ENCODE data around the gene DNAJC27. TPM values are rescaled to one million over a fixed set of nuclear protein-coding genes. Genes with fewer than 3 reads are reported as not detected.

The DNAJC27 gene
- total and polyA plus RNA-seq, 4 experiments from 2014 or later, result 3.1 to 14.2 (median 8.5) TPM

- H3K36me3 ChIP-seq (ENCODE audit: insufficient read depth, low read length), result no peaks in the 10 kb centered on the region
- ChIA-PET CTCF (ENCODE audit: partially characterized antibody) (no interaction called here), POLR2A (ENCODE audit: partially characterized antibody) (no interaction called here)
- Mint-ChIP-seq H3K36me3 (no peaks in the 10 kb centered on the region), H3K4me1 (peaks cover 0 to 12% (median 3%) of the 10 kb centered on the region in 4 donors), H3K9me3 (no peaks in the 10 kb centered on the region), H3K27me3 (no peaks in the 10 kb centered on the region), H3K4me3 (peak overlapping the region in 1 of 8 donors; percentile 32), H3K27ac (peak overlapping the region in 1 of 7 donors; percentile 21)
- H3K27me3 ChIP-seq (ENCODE audit: insufficient read depth, low read length), result no peaks in the 10 kb centered on the region
- H3K9me3 ChIP-seq (ENCODE audit: control insufficient read depth in 1 of 2, low read length in 2 of 2), result no peaks in the 10 kb centered on the region
- DNase-seq, result no peak
- H3K4me3 ChIP-seq (ENCODE audit: low read length in 2 of 2), result no peak overlapping the region
- intact Hi-C loops (cut with micrococcal nuclease), result no loop called here
- H3K4me1 ChIP-seq (ENCODE audit: insufficient read depth, low read length), result peaks cover 18% of the 10 kb centered on the region
- H3K27ac ChIP-seq (ENCODE audit: low read depth, low read length), result no peak overlapping the region
Observed at GRCh38 chr2:24928036-24928435, 43.7 kb downstream of the DNAJC27 start.

- peak overlapping the region in 3 of 8 donors; percentile 67 to 77 (median 71) for H3K4me3 Mint-ChIP-seq
- no peaks in the 10 kb centered on the region for H3K27me3 ChIP-seq (ENCODE audit: insufficient read depth, low read length)
- H3K9me3 Mint-ChIP-seq, result no peaks in the 10 kb centered on the region
- no peaks in the 10 kb centered on the region for H3K36me3 ChIP-seq (ENCODE audit: insufficient read depth, low read length)
- H3K4me3 ChIP-seq (ENCODE audit: low read length in 2 of 2), result peak overlapping the region in 1 of 2 donors; percentile 13
- no peak overlapping the region for H3K27ac ChIP-seq (ENCODE audit: low read depth, low read length)
- no peaks in the 10 kb centered on the region for H3K9me3 ChIP-seq (ENCODE audit: control insufficient read depth in 1 of 2, low read length in 2 of 2)
- intact Hi-C loops (cut with micrococcal nuclease), result no loop called here
- H3K27ac Mint-ChIP-seq, result peak overlapping the region in 5 of 7 donors; percentile 34 to 90 (median 42)
- H3K4me1 ChIP-seq (ENCODE audit: insufficient read depth, low read length), result peaks cover 18% of the 10 kb centered on the region
- POLR2A ChIA-PET (ENCODE audit: partially characterized antibody), result interaction anchor here (0.7 to 1.3 kb wide), 4 partner anchors 11 to 115 kb away, joined by 3 to 5 read pairs (median 4); partner anchors contain the start of gene EFR3B
- peaks cover 0 to 12% (median 3%) of the 10 kb centered on the region in 4 donors for H3K4me1 Mint-ChIP-seq
- H3K36me3 Mint-ChIP-seq, result no peaks in the 10 kb centered on the region
- no peaks in the 10 kb centered on the region for H3K27me3 Mint-ChIP-seq
- DNase-seq, result peak; percentile 11 to 50 (median 22)
- CTCF ChIA-PET (ENCODE audit: partially characterized antibody), result no interaction called here
Observed at GRCh38 chr2:24926602-24927252, 45.0 kb downstream of the DNAJC27 start.

- no peak overlapping the region for H3K27ac ChIP-seq (ENCODE audit: low read depth, low read length)
- H3K4me3 Mint-ChIP-seq, result peak overlapping the region in 2 of 8 donors; percentile 67 to 71
- no peak for DNase-seq
- peaks cover under 1 to 13% (median 3%) of the 10 kb centered on the region in 4 donors for H3K4me1 Mint-ChIP-seq
- H3K27me3 ChIP-seq (ENCODE audit: insufficient read depth, low read length), result no peaks in the 10 kb centered on the region
- peak overlapping the region in 1 of 7 donors; percentile 90 for H3K27ac Mint-ChIP-seq
- no peaks in the 10 kb centered on the region for H3K9me3 ChIP-seq (ENCODE audit: control insufficient read depth in 1 of 2, low read length in 2 of 2)
- no peaks in the 10 kb centered on the region for H3K36me3 ChIP-seq (ENCODE audit: insufficient read depth, low read length)
- peak overlapping the region in 1 of 2 donors; percentile 13 for H3K4me3 ChIP-seq (ENCODE audit: low read length in 2 of 2)
- ChIA-PET CTCF (ENCODE audit: partially characterized antibody) (no interaction called here), POLR2A (ENCODE audit: partially characterized antibody) (interaction anchor here (0.7 to 1.3 kb wide), 3 partner anchors 11 to 115 kb away, joined by 3 to 5 read pairs (median 3); partner anchors contain the start of gene EFR3B)
- H3K9me3 Mint-ChIP-seq, result no peaks in the 10 kb centered on the region
- peaks cover 18% of the 10 kb centered on the region for H3K4me1 ChIP-seq (ENCODE audit: insufficient read depth, low read length)
- H3K36me3 Mint-ChIP-seq, result no peaks in the 10 kb centered on the region
- H3K27me3 Mint-ChIP-seq, result no peaks in the 10 kb centered on the region
- intact Hi-C loops (cut with micrococcal nuclease), result no loop called here
Observed at GRCh38 chr2:24926220-24926601, 45.5 kb downstream of the DNAJC27 start.

GRCh38 chr2:24925815-24926214 is 45.9 kb downstream of the DNAJC27 start:
- peaks cover 0 to 2% of the 10 kb centered on the region in 2 donors for H3K36me3 Mint-ChIP-seq
- H3K4me3 Mint-ChIP-seq, result no peak overlapping the region
- H3K27me3 ChIP-seq (ENCODE audit: insufficient read depth, low read length), result no peaks in the 10 kb centered on the region
- no peaks in the 10 kb centered on the region for H3K27me3 Mint-ChIP-seq
- H3K27ac ChIP-seq (ENCODE audit: low read depth, low read length), result no peak overlapping the region
- H3K4me1 Mint-ChIP-seq, result peaks cover 4 to 17% (median 5%) of the 10 kb centered on the region in 4 donors
- no peaks in the 10 kb centered on the region for H3K36me3 ChIP-seq (ENCODE audit: insufficient read depth, low read length)
- POLR2A ChIA-PET (ENCODE audit: partially characterized antibody), result interaction anchor here (0.7 to 1.3 kb wide), 2 partner anchors 20 to 116 kb away, joined by 3 to 5 read pairs; partner anchors contain the start of gene EFR3B
- H3K9me3 Mint-ChIP-seq, result no peaks in the 10 kb centered on the region
- no peak overlapping the region for H3K27ac Mint-ChIP-seq
- no peak overlapping the region for H3K4me3 ChIP-seq (ENCODE audit: low read length in 2 of 2)
- DNase-seq, result no peak
- H3K9me3 ChIP-seq (ENCODE audit: control insufficient read depth in 1 of 2, low read length in 2 of 2), result no peaks in the 10 kb centered on the region
- CTCF ChIA-PET (ENCODE audit: partially characterized antibody), result no interaction called here
- peaks cover 22% of the 10 kb centered on the region for H3K4me1 ChIP-seq (ENCODE audit: insufficient read depth, low read length)
- intact Hi-C loops (cut with micrococcal nuclease), result no loop called here

- CTCF ChIA-PET (ENCODE audit: partially characterized antibody), result no interaction called here
- Mint-ChIP-seq H3K4me1 (peaks cover 7 to 20% (median 7%) of the 10 kb centered on the region in 4 donors), H3K4me3 (no peak overlapping the region), H3K27ac (no peak overlapping the region), H3K27me3 (no peaks in the 10 kb centered on the region), H3K36me3 (peaks cover 0 to 2% of the 10 kb centered on the region in 2 donors), H3K9me3 (no peaks in the 10 kb centered on the region)
- H3K4me3 ChIP-seq (ENCODE audit: low read length in 2 of 2), result no peak overlapping the region
- POLR2A ChIA-PET (ENCODE audit: partially characterized antibody), result no interaction called here
- no peaks in the 10 kb centered on the region for H3K36me3 ChIP-seq (ENCODE audit: insufficient read depth, low read length)
- DNase-seq, result no peak
- H3K4me1 ChIP-seq (ENCODE audit: insufficient read depth, low read length), result peaks cover 25% of the 10 kb centered on the region
- intact Hi-C loops (cut with micrococcal nuclease), result no loop called here
- H3K27me3 ChIP-seq (ENCODE audit: insufficient read depth, low read length), result no peaks in the 10 kb centered on the region
- no peaks in the 10 kb centered on the region for H3K9me3 ChIP-seq (ENCODE audit: control insufficient read depth in 1 of 2, low read length in 2 of 2)
- no peak overlapping the region for H3K27ac ChIP-seq (ENCODE audit: low read depth, low read length)
Observed at GRCh38 chr2:24924732-24925131, 47.0 kb downstream of the DNAJC27 start.

GRCh38 chr2:24924266-24924665 is 47.5 kb downstream of the DNAJC27 start:
- intact Hi-C loops (cut with micrococcal nuclease), result no loop called here
- no peaks in the 10 kb centered on the region for H3K27me3 Mint-ChIP-seq
- no peak overlapping the region for H3K27ac Mint-ChIP-seq
- Histone ChIP-seq H3K27ac (ENCODE audit: low read depth, low read length) (no peak overlapping the region), H3K9me3 (ENCODE audit: control insufficient read depth in 1 of 2, low read length in 2 of 2) (no peaks in the 10 kb centered on the region), H3K27me3 (ENCODE audit: insufficient read depth, low read length) (no peaks in the 10 kb centered on the region), H3K4me1 (ENCODE audit: insufficient read depth, low read length) (peaks cover 27% of the 10 kb centered on the region), H3K4me3 (ENCODE audit: low read length in 2 of 2) (no peak overlapping the region), H3K36me3 (ENCODE audit: insufficient read depth, low read length) (no peaks in the 10 kb centered on the region)
- no peak for DNase-seq
- H3K36me3 Mint-ChIP-seq, result peaks cover 0 to 2% of the 10 kb centered on the region in 2 donors
- no peaks in the 10 kb centered on the region for H3K9me3 Mint-ChIP-seq
- ChIA-PET CTCF (ENCODE audit: partially characterized antibody) (interaction anchor here (0.6 kb wide), 1 partner anchor 19 kb away, joined by 3 read pairs; no protein-coding TSS in a partner anchor), POLR2A (ENCODE audit: partially characterized antibody) (no interaction called here)
- H3K4me1 Mint-ChIP-seq, result peaks cover 7 to 20% (median 8%) of the 10 kb centered on the region in 4 donors
- H3K4me3 Mint-ChIP-seq, result no peak overlapping the region

GRCh38 chr2:24923106-24923505 is 48.6 kb downstream of the DNAJC27 start:
- Mint-ChIP-seq H3K36me3 (peaks cover 0 to 8% of the 10 kb centered on the region in 2 donors), H3K4me1 (peaks cover 15 to 29% (median 18%) of the 10 kb centered on the region in 4 donors), H3K27me3 (no peaks in the 10 kb centered on the region), H3K27ac (no peak overlapping the region), H3K9me3 (peaks cover 0 to 2% (median 0%) of the 10 kb centered on the region in 8 donors), H3K4me3 (peak overlapping the region in 1 of 8 donors; percentile 29)
- intact Hi-C loops (cut with micrococcal nuclease), result no loop called here
- H3K9me3 ChIP-seq (ENCODE audit: control insufficient read depth in 1 of 2, low read length in 2 of 2), result no peaks in the 10 kb centered on the region
- H3K27me3 ChIP-seq (ENCODE audit: insufficient read depth, low read length), result no peaks in the 10 kb centered on the region
- CTCF ChIA-PET (ENCODE audit: partially characterized antibody), result interaction anchor here (1.0 kb wide), 1 partner anchor 838 kb away, joined by 3 read pairs; the partner anchor contains the start of gene TP53I3
- no peaks in the 10 kb centered on the region for H3K36me3 ChIP-seq (ENCODE audit: insufficient read depth, low read length)
- H3K27ac ChIP-seq (ENCODE audit: low read depth, low read length), result no peak overlapping the region
- POLR2A ChIA-PET (ENCODE audit: partially characterized antibody), result no interaction called here
- no peak overlapping the region for H3K4me3 ChIP-seq (ENCODE audit: low read length in 2 of 2)
- peaks cover 39% of the 10 kb centered on the region for H3K4me1 ChIP-seq (ENCODE audit: insufficient read depth, low read length)
- no peak for DNase-seq

Measured in CD4-positive, alpha-beta memory T cell (primary cell).